GM12892 (cell line): ENCODE data around the gene MTF2.

ENCODE experiments used
- POLR2A ChIP-seq: IDR thresholded peaks from 2 replicates; pipeline ENCODE4 v1.6.1; 2011; ENCODE audit warnings: low read depth, low read length, control low read depth
- POLR2AphosphoS5 ChIP-seq: IDR thresholded peaks from 2 replicates; pipeline ENCODE4 v1.6.1; 2011; ENCODE audit warnings: low read depth, low read length, control low read depth
- TAF1 ChIP-seq: IDR thresholded peaks from 2 replicates; pipeline ENCODE4 v1.6.1; 2011; ENCODE audit warnings: low read depth, mild to moderate bottlenecking, control low read depth, low read length, borderline replicate concordance

GRCh38 chr1:93033785-93034184 is 45.3 kb upstream of the MTF2 start:
- TF ChIP-seq POLR2A (no peak), POLR2AphosphoS5 (no peak), TAF1 (no peak)
